ENCODE results near the gene APOD. TPM values are rescaled to one million over a fixed set of nuclear protein-coding genes. Genes with fewer than 3 reads are reported as not detected.

APOD gene
- total RNA-seq, 1 donor = 1.4 TPM

DNA sequence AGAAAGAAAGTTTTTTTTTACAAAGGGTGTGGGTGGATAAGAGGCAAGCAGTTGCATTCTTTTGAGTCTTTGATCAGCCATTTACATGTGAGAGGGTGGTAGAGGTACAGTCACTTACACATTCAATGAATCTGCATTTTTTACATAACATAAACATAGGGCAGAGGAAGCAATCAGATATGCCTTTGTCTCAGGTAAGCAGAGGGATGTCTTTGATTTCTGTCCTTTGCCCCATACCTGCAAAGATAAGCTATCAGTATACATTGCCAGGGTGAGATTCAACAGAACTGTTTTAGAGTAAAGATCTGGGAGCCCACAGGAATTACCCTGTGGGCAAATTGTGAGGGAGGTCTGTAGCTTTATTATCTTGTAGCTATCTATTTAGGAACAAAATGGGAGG is 35.2 kb downstream of the APOD start:
- no peak for DNase-seq (ENCODE audit: insufficient read length, low spot score, missing footprints)
- Histone ChIP-seq H3K27me3 (ENCODE audit: insufficient read depth, low read length) (peaks cover 3% of the 10 kb centered on the region), H3K79me2 (ENCODE audit: insufficient read depth, low read length) (no peaks in the 10 kb centered on the region), H3K4me1 (ENCODE audit: insufficient read depth, low read length) (peaks cover 26% of the 10 kb centered on the region), H2AFZ (ENCODE audit: low read length) (no peak overlapping the region), H3K4me3 (ENCODE audit: insufficient read depth, low read length) (no peak overlapping the region), H3K27ac (ENCODE audit: low read depth, low read length) (no peak overlapping the region), H3K4me2 (ENCODE audit: insufficient read depth, low read length) (no peak overlapping the region), H4K20me1 (ENCODE audit: insufficient read depth, low read length) (no peaks in the 10 kb centered on the region), H3K9me3 (ENCODE audit: low read depth, low read length) (no peaks in the 10 kb centered on the region), H3K36me3 (ENCODE audit: insufficient read depth, low read length) (no peaks in the 10 kb centered on the region)
- TF ChIP-seq, protein P1, sequence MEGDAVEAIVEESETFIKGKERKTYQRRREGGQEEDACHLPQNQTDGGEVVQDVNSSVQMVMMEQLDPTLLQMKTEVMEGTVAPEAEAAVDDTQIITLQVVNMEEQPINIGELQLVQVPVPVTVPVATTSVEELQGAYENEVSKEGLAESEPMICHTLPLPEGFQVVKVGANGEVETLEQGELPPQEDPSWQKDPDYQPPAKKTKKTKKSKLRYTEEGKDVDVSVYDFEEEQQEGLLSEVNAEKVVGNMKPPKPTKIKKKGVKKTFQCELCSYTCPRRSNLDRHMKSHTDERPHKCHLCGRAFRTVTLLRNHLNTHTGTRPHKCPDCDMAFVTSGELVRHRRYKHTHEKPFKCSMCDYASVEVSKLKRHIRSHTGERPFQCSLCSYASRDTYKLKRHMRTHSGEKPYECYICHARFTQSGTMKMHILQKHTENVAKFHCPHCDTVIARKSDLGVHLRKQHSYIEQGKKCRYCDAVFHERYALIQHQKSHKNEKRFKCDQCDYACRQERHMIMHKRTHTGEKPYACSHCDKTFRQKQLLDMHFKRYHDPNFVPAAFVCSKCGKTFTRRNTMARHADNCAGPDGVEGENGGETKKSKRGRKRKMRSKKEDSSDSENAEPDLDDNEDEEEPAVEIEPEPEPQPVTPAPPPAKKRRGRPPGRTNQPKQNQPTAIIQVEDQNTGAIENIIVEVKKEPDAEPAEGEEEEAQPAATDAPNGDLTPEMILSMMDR (IDR thresholded peaks at IDR 0.05; ENCODE audit: extremely low read depth, low read depth, low read length) = no peak

DNA sequence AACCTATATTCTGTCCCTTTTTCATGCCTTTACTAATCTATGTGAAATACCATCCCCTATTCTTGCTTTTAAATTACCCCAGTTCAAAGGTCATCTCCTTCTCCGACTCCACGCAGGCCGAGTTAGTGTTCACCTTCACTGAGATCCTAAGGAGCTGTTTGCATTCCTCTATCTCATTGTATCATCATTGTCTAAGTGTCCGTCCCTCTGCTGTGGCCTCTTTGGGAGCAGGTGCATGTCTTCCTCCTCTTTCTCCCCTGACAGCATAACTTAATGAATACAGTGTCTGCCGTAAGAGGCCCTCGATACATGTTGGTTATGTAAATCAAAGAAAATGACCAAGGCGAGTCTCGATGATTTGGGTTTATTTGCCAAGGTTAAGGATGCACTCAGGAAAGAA is 35.7 kb downstream of the APOD start:
- no peaks in the 10 kb centered on the region for H3K9me3 ChIP-seq (ENCODE audit: low read depth, low read length)
- peaks cover 3% of the 10 kb centered on the region for H3K27me3 ChIP-seq (ENCODE audit: insufficient read depth, low read length)
- no peaks in the 10 kb centered on the region for H3K36me3 ChIP-seq (ENCODE audit: insufficient read depth, low read length)
- TF ChIP-seq, protein P1 (IDR thresholded peaks at IDR 0.05; ENCODE audit: extremely low read depth, low read depth, low read length) = no peak
- no peaks in the 10 kb centered on the region for H4K20me1 ChIP-seq (ENCODE audit: insufficient read depth, low read length)
- H3K27ac ChIP-seq (ENCODE audit: low read depth, low read length) = no peak overlapping the region
- no peak for DNase-seq (ENCODE audit: insufficient read length, low spot score, missing footprints)
- no peak overlapping the region for H3K4me2 ChIP-seq (ENCODE audit: insufficient read depth, low read length)
- H3K79me2 ChIP-seq (ENCODE audit: insufficient read depth, low read length) = no peaks in the 10 kb centered on the region
- H2AFZ ChIP-seq (ENCODE audit: low read length) = no peak overlapping the region
- H3K4me1 ChIP-seq (ENCODE audit: insufficient read depth, low read length) = peaks cover 28% of the 10 kb centered on the region
- no peak overlapping the region for H3K4me3 ChIP-seq (ENCODE audit: insufficient read depth, low read length)

DNA sequence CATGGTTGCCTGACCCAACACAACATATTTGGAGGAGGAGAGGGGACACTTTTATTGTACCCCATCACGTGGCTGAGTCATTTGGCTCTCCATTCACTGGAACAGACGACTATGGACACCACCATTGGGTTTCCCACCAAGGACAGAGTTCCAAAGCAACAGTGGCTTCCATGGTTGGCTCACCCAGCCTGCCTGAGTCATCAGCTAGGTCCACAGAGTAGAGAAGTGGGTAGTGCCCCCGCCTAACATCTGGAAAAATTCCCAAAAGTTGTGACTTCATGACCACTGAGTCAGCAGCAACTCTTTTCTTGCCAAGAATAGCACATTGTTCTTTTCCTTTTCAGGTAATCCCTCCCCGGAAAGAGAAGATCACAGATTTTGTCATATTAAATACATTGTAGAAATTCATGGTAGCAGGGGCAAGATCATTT is 37.6 kb downstream of the APOD start:
- DNase-seq (ENCODE audit: insufficient read length, low spot score, missing footprints) = peak; percentile 87
- H3K9me3 ChIP-seq (ENCODE audit: low read depth, low read length) = no peaks in the 10 kb centered on the region
- no peaks in the 10 kb centered on the region for H3K36me3 ChIP-seq (ENCODE audit: insufficient read depth, low read length)
- peaks cover 3% of the 10 kb centered on the region for H3K27me3 ChIP-seq (ENCODE audit: insufficient read depth, low read length)
- peak overlapping the region; percentile 56 for H3K4me2 ChIP-seq (ENCODE audit: insufficient read depth, low read length)
- H3K27ac ChIP-seq (ENCODE audit: low read depth, low read length) = no peak overlapping the region
- TF ChIP-seq, protein P1 (IDR thresholded peaks at IDR 0.05; ENCODE audit: extremely low read depth, low read depth, low read length) = no peak
- H3K79me2 ChIP-seq (ENCODE audit: insufficient read depth, low read length) = peaks cover 18% of the 10 kb centered on the region
- peaks cover 12% of the 10 kb centered on the region for H4K20me1 ChIP-seq (ENCODE audit: insufficient read depth, low read length)
- peaks cover 35% of the 10 kb centered on the region for H3K4me1 ChIP-seq (ENCODE audit: insufficient read depth, low read length)
- peak overlapping the region; percentile 33 for H3K4me3 ChIP-seq (ENCODE audit: insufficient read depth, low read length)
- no peak overlapping the region for H2AFZ ChIP-seq (ENCODE audit: low read length)

DNA sequence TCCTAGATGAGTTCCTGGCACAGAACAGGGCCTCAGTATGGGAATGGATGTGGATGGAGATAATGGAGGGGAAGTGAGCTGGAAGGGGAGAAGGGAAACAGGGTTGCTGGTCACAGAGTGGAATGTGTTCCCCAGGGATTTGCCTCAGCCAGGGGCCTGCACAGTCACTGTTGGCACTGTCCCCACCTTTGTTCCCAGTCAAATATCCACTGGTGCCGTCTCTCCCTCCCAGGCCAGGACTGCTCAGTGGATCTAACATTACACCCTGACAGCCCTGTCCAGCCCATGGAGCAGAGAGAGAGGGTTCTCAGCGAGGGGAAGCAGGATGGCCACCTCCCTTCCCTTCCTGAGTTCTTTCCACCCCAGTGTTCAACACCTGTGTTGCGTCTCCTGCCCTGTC is 39.1 kb downstream of the APOD start:
- Histone ChIP-seq H3K9me3 (ENCODE audit: low read depth, low read length) (no peaks in the 10 kb centered on the region), H3K27ac (ENCODE audit: low read depth, low read length) (no peak overlapping the region), H3K27me3 (ENCODE audit: insufficient read depth, low read length) (peaks cover 3% of the 10 kb centered on the region), H3K4me2 (ENCODE audit: insufficient read depth, low read length) (no peak overlapping the region), H3K4me3 (ENCODE audit: insufficient read depth, low read length) (no peak overlapping the region), H3K36me3 (ENCODE audit: insufficient read depth, low read length) (no peaks in the 10 kb centered on the region), H3K79me2 (ENCODE audit: insufficient read depth, low read length) (peaks cover 33% of the 10 kb centered on the region), H4K20me1 (ENCODE audit: insufficient read depth, low read length) (peaks cover 27% of the 10 kb centered on the region), H2AFZ (ENCODE audit: low read length) (no peak overlapping the region), H3K4me1 (ENCODE audit: insufficient read depth, low read length) (peaks cover 37% of the 10 kb centered on the region)
- no peak for DNase-seq (ENCODE audit: insufficient read length, low spot score, missing footprints)
- TF ChIP-seq, protein P1 (IDR thresholded peaks at IDR 0.05; ENCODE audit: extremely low read depth, low read depth, low read length) = no peak
